GM20431 (cell line): Measurements from ENCODE around the gene LRRC56.

ENCODE experiments used
- in situ Hi-C: fragments of 300-500 bp; cut with MseI, MboI; formaldehyde crosslinking; loops from one replicate; pipeline ENCODE4 v1.15.0; 2020; ENCODE audit warnings: low sequenced_read_pairs; ENCODE audit not compliant: unreplicated experiment

The LRRC56 gene

GRCh38 chr11:499201-500076, 37.9 kb upstream of the LRRC56 start:
- in situ Hi-C loops: no loop called here

GRCh38 chr11:501001-501682, 36.2 kb upstream of the LRRC56 start:
- in situ Hi-C loops: no loop called here

GRCh38 chr11:501683-502287, 35.5 kb upstream of the LRRC56 start:
- in situ Hi-C loops: no loop called here

- in situ Hi-C loops: no loop called here
Observed at GRCh38 chr11:502288-503178, 34.8 kb upstream of the LRRC56 start.

GRCh38 chr11:503179-503981, 33.9 kb upstream of the LRRC56 start:
- in situ Hi-C loops: no loop called here

GRCh38 chr11:504053-504993, 33.0 kb upstream of the LRRC56 start:
- in situ Hi-C loops: no loop called here

- in situ Hi-C loops: no loop called here
Observed at GRCh38 chr11:504994-505344, 32.4 kb upstream of the LRRC56 start.

- in situ Hi-C loops: no loop called here
Observed at GRCh38 chr11:506238-506994, 30.9 kb upstream of the LRRC56 start.

- in situ Hi-C loops: no loop called here
Observed at GRCh38 chr11:506995-507726, 30.2 kb upstream of the LRRC56 start, which contains the start of gene RNH1. RNH1 (minus strand) TSS chr11:507242; CDS start chr11:502162, 5,080 bp downstream.

- in situ Hi-C loops: no loop called here
Observed at GRCh38 chr11:507727-508515, 29.4 kb upstream of the LRRC56 start.

GRCh38 chr11:508956-509355, 28.4 kb upstream of the LRRC56 start:
- in situ Hi-C loops: no loop called here

- in situ Hi-C loops: no loop called here
Observed at GRCh38 chr11:512761-513595, 24.3 kb upstream of the LRRC56 start.

GRCh38 chr11:514606-515005, 22.7 kb upstream of the LRRC56 start:
- in situ Hi-C loops: no loop called here

GRCh38 chr11:515131-515530, 22.2 kb upstream of the LRRC56 start:
- in situ Hi-C loops: no loop called here

- in situ Hi-C loops: no loop called here
Observed at GRCh38 chr11:516400-516799, 20.9 kb upstream of the LRRC56 start.
